GM19397 (cell line): Measurements from ENCODE around the gene IQGAP2.
"Not testable (repeated sequence)": the region's sequence is repeated elsewhere in the genome, so short reads cannot be mapped to it uniquely, and the experiment has no call there.

Experiments
- ATAC-seq: cut with Tn5 transposase; IDR thresholded peaks from one replicate; pipeline ENCODE4 v1.9.1; 2021; ENCODE audit warnings: mild to moderate bottlenecking, moderate library complexity; ENCODE audit not compliant: unreplicated experiment

The IQGAP2 gene

DNA sequence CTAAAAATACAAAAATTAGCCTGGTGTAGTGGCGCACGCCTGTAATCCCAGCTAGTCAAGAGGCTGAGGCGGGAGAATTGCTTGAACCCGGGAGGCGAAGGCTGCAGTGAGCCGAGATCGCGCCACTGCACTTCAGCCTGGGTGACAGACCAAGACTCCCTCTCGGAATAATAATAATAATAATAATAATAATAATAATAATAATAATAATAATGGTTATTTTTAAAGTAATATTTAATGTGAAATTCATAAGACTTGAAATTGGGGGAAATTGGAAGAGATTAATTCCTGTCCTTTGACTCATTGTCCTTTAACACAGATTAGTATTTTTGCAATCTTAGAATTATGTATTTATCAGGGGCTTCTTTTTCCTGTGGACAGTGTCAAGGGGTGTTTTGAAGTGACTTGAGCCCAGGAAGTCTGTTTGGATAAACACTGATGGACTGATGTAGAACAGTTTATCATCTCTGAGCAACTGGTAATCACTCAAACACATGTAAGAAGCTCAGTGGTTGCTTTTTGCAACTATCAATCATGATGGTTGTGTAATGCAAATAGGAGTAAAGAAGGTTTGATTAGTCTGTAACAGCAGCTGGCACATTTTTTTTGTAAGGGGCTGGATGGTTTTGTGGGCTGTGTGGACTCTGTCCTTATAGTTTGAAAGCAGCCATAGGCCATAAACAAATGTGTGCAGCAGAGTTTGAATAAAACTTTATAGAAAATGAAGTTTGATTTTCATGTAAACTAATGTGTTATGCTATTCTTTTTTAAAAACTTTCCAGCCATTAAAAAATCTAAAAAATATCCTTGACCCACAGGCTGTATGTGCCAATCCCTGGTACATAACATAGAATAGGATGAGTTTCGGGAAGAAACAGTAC, 126.6 kb downstream of the IQGAP2 start:
- ATAC-seq, result no peak

DNA sequence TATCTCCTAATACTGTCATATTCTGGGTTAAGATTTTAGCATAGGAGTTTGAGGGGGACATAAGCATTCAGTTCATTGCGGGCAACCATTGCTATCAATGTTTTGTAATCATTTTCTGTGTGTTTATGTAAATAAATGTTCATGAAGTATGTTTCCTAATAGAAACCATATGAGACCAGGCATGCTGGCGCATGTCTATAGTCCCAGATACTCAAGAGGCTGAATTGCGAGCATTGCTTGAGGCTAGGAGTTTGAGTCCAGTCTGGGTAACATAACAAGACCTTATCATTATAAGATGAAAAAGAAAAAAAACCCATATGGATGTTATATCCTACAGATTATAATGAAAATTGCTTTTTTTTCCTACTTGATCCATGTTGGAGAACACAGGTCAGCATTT, 129.0 kb downstream of the IQGAP2 start:
- ATAC-seq, result no peak

DNA sequence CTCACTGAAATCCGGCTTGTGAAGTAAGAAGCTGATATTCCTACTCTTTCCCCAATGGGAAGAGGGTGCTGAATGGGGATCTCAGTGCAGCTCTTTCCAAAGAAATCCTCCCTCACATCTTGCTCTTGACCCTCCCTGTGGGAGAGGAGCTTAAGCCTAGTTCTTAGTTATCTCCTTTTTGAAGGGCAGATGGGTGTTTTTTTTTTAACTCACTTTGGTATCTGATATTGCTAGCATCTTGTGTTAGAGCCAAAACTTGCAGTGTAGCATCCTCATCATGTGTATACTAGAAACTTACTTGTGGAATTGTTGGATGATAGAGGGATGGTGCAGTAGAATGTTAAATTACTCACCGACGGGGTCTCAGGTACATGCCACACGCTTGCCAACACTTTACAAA, 129.9 kb downstream of the IQGAP2 start:
- no peak for ATAC-seq

DNA sequence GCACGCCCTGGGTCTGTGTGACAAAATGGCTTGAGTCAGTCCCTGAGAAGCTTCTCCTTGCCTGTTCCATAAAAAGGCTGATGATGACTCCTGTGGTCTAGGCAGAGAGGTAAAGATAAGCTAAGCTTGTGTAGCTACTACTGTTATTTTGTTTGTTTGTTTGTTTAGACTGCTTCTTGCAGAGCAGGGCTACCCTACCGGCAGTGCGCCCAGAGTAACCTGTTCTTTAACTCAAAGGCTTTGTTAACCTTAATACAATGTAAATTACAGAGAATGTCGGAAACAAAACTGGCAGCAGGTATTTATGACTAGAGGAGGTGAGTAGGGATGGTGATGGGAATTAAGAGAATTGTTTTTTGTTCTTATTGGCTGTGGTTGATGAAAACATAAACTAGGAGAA, 132.5 kb downstream of the IQGAP2 start:
- no peak for ATAC-seq

DNA sequence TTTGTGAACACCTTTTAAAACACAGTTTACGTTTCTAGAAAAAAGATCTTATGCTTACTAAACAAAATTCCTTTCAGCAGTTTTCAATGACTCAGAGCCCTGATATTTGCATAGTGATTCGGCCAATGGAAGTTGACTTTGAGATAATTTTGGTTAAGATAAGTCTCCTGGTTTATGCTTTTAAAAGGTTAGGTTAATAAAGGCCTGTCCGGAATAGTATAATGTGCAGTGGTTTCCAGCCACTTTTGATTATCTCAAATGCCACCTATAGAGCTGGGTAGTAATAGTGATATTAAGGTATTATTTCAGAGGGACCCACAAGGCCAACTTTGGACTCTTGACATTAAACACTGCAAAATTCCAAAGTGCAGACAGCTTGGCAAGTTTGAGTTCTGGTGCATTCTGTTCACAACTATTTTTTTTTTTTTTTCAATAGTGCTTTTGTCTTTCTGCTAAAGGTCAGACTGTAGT, 134.0 kb downstream of the IQGAP2 start:
- ATAC-seq, result no peak

DNA sequence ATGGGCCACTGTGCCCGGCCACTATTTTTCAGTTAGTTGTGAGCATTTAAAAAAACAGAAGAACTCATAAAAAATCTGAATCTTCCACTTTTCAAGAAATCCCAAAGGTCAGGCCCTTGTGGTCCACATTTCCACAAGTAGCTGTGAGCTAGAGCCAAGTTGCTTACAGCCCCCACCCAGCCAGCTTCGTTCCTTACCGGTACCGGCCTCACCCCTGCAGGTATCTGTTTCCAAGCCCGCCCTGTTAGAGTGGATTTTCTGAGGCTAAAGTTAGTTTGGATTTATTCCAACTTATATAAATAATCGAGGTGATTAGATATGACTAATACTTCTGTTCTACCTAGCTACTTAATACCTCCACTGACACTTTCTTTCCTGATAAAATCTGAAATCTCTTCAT, 139.2 kb downstream of the IQGAP2 start:
- ATAC-seq, result no peak

DNA sequence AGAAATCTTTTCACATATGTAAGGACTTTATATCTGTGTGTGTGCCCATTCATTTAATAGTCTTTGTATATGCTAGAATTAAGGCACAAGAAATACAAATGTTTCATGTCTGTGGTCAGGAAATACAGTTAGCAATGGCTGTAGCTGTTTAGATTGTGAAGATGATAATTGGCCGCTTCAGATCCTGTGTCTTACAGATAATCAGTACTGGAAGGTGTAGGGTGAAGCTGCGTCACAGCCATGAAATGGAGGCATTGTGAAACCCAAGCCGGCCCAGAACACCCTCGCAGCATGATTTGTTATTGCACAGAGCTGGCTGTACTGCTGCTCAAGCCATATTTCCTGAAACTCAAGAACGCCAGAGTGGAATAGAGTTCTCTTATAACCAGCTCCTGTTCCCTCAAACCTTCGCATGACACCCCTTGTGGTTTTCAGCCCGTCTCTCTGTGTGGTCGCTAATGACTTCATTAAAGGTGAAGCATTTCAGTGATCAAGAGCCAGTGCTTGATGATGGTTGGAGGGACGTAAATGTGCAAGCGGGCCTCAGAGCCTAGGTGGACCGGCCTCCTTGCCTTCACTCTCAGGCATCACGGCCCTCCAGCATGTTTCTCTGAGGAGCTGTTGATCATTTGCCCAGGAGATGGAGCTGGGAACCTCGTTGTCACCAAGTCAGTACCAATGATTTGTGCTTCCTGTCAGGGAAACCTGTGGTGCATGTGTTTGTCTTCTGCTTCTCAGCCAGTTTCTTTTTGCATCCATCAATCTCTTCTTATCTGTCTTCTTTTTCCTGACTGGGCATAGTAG, 140.0 kb downstream of the IQGAP2 start:
- ATAC-seq, result no peak

DNA sequence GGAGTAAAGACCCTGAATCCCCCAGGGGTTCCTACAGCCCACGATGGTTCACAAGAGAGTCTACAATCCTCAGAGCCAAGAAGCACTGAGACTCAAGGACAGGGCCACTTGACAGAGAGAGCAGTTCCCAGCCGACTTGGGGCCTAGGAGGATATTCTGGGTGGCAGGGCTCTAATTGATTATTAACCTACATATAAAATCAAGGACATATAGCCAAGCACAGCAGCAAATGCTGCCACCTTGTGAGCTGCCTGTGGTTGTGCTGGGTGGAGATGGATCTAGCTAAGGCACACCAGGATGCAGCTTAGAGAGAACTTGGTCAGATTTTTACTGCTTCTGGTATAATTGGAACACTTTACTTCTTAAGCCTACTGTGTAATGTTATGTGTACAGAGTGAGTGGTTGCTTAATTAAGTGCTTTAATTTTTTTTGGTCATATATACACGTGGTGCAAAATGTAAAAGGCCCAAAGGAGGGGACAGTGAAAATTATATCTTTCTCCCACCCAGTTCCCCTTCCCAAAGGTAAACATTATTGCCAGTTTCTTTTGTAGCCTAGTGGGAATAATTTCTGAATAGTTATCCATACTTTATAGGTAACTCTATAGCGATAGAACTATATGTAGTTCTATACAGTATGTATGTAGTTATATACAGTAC, 141.3 kb downstream of the IQGAP2 start:
- ATAC-seq, result no peak

DNA sequence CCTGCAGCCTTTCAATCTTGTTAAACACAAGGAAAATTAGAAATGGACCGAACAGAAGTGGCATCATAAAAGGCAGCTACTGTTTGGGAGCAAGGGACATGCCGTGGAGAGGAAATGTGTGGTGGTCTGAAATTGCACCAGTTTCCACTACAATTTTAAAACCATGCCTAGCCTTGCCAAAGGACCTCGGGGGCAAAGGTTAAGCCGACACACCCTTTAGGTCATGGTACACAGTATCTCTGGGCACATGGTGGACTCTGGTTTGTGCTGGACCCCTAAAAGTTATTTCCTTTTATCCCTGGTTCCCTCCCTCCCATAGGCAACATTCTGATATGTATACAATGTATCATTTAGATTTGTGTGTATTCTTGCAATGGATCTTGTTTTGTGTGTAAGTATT, 142.1 kb downstream of the IQGAP2 start:
- no peak for ATAC-seq

DNA sequence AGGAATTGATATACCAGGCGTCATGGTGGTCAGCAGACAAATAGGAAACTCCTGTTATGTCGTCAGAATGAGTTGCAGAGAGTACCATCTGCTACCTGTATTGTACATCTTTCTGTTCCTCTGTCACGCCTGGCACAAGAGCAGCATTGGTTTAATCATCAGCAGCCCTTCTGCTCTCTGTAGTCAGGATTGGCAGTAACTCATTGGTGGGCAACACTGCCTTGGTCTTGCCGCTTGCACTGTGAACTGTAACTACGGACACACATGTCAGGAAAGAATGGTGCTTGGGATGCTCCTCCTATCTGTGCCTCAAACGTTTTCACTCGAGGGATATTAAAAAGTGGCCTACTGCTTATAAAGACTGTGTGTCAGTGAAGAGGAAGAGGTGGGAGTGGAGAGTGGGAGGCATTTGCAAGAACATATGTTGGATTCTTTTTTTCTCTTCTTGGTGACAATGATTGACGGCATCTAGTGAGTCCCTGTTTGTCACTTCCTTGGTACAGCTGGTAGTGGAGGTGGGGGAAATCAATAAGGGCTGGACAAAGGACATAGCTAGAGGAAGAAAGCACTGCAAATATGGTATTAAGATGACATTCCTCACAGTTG, 143.5 kb downstream of the IQGAP2 start:
- no peak for ATAC-seq

DNA sequence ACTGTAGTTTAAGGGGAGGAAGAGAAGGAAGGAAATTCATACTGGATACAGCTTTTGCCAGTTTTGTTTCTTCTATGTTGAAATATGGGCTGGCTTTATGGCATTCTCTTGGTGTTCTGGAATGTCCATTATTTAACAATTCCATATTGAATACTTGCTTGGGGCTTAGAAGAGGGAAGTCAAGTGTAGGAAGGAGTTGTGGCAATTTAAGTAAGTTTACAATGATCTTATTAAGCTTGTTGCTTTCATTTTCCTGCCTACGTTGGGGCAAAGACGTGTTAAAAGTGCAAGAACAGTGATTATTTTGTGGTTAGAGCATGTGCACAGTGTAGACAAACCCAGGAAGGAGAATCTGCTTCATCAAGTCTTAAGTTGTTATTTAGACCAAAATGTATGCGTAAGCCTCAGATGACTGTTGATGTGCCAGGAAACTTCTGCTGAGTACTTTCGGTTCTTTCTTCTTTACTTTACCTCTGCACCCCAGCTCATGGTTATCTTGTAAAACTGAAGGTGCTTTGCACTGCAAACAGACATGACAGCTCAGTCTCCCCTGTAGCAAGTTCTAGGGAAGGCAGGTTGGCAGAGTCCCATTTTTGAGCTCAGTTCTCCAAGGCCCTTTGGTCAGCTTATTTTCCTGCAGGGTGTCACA, 144.3 kb downstream of the IQGAP2 start:
- ATAC-seq, result peak; percentile 54

DNA sequence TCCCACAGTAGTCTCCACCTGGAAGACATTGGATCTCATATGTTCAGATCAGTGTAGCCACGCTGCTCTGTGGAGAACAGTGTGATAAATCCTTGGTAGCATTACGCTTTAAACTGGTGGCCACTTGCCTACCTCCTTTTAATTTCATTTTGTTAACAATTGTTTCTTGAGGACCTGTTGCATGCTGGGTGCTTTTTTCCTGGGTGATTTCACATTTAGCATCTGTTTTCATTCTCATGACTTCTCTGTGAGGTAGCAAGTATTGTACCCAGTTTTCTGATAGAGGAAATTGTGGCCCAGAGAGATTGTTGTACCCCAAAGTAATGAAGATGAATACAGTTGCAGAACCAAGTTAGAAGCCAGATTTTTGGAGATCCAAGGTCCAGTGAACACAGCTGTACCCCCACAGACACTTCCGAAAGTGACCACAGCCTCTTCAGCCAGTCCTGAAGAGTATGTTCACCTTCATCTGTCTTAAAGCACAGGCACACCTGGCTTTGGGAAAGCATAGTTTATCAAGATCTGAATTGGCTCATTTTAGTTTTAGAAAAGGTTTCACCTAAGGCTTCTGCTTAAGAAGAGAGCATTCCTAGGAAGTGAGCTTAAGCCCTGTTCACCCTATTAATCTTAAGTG, 144.9 kb downstream of the IQGAP2 start:
- ATAC-seq, result peak; percentile 24

DNA sequence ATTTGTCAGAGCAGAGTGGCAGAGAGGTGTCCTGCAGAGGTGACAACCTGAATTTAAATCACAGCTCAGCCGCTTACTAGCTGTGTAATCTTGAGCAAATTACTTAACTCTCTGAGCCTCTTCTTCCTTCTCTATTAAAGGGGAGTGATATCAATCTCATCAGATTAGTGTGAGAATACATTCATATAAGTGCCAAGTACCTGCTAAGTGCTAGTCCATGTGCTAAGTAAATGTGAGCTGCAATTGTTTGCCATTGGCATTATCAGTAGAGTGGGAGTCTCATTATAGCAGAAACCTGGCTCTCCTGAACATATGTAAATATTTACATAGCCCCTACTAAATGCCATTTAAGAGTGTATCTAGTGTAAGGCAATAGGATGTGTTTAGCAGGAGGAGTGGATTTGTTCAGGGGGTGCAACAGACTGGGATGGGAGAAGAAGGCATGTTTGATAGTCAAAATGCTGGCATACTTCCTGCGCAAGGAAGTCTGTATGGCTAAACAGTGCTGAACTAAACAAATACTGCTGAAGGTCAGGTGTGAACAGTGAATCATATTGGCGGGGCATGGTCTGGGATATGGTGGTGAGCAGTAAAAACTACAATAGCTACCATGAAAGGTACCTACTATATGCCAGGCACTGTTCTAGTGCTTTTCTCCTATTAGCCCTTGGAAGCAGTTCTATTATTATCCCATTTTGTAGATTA, 145.6 kb downstream of the IQGAP2 start:
- ATAC-seq, result no peak

DNA sequence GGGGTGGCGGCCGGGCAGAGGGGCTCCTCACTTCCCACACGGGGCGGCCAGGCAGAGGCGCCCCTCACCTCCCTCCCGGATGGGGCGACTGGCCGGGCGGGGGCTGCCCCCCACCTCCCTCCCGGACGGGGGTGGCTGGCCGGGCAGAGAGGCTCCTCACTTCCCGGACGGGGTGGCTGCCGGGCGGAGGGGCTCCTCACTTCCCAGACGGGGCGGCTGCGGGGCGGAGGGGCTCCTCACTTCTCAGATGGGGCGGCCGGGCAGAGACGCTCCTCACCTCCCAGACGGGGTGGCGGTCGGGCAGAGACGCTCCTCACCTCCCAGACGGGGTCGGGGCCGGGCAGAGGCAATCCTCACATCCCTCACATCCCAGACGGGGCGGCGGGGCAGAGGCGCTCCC, 147.8 kb downstream of the IQGAP2 start:
- not testable (repeated sequence) for ATAC-seq

DNA sequence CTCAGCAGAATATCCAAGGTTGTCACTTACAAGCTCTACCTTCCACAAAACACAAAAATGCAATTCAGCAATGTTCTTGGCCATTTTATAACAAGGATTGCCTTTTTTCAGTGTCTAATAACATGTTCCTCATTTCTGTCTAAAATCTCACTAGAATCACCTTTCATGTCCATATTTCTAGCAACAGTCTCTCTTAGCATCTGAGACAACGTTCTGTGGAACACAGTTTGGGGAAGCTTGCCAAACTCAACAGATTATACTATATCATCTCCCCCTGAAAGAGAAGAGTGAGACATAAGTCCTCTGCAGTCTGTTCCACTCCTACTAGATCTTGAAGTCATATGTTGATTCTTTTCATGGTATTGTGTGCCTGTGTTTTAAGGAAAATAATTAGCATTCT, 149.5 kb downstream of the IQGAP2 start:
- no peak for ATAC-seq

DNA sequence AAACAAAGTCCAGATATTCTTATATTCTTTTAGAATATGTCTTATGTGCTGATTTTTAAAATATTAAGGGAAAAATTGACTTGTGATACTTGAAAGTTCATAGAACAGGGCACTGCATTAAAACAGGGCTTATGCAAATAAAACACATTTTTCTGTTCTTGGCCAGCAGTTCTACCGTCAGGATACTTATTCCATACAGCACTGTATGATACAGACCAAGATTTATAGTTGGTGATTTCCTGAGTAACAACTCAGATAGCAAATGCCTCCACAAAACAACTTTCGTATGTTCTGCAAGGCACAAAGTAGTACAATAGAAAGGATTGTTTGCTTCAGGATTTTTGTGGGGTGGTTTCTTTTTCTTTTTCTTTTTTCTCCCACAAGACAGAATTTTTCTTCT, 150.2 kb downstream of the IQGAP2 start:
- ATAC-seq, result no peak

DNA sequence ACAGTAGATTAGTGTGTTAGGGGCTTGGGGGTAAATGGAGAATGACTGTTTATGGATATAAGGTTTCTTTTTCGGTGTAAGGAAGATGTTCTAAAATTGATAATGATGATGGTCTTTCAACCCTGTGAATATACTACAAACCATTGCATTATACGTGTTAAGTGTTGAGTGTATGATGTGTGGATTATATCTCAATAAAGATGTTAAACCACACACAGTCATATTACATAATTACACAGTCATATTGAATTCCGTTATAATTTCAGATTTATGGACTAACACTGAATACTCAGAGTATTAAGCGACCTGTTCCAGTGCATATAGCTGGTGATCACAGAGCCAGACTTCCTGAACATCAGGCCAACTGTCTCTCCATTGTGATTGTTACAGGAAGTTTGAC, 152.0 kb downstream of the IQGAP2 start:
- no peak for ATAC-seq

DNA sequence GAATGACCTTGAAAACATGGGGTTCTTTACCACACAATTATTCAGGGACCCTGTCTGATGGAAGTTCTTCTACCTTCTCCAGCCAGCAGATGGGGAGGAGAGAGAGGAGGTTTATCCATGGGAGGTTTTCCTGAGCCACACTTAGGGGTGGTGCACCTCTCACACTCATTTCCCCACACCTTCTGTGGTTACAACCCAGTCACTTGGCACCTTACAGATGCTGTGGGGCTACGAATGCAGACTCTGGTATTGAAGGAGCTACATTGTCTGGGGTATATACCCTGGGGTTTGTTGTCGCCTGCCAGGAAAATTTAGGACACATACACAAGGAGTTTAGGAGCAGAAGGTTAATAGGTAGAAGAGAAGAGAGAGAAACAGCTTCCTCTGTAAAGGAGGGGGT, 152.6 kb downstream of the IQGAP2 start:
- ATAC-seq, result no peak

DNA sequence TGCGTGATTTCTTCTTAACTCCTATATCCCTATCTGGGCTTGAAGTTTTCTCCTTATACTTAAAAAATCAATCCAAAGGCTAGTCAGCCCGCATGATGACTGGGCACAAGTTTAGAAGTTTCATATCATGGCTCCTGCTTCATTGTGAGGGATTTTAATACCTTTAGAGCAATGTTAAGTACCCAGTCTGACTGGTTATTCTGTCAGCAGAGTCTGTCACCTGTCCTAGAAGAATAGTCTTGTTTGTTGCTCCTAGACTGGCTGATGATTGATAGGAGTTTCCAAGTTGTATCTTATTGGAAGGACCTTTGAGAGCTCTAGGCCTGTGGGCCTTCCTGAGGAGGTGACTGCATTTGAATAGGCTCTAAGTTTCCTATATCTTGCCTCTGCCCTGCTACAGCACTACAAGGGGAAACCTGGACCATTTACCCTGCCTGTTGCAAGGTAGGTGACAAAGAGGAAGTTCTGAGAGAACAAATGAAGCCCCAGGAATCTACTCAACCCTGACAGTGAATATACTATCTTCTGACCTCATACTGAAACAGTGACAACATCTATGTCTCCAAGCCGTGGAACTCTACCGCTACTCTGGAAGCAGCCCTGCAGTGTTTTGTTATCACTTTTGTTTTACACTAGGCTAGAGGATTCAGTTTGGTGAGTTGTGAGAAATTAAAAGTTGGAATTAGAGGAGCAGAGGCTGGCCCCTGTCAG, 153.6 kb downstream of the IQGAP2 start:
- peak; percentile 74 for ATAC-seq
